K562 (cell line): ENCODE results near the gene DGCR2. TPM values are rescaled to one million over a fixed set of nuclear protein-coding genes. Genes with fewer than 3 reads are reported as not detected.

Experiments
- ADNP ChIP-seq: fragments of 200-800 bp; sonication (Bioruptor generic); IDR thresholded peaks from 2 replicates; pipeline ENCODE4 v1.6.1; 2016; ENCODE audit warnings: missing genetic modification characterization, missing compliant biosample characterization
- FOS ChIP-seq: IDR thresholded peaks from 3 replicates; pipeline ENCODE4 v1.6.1; 2011; ENCODE audit not compliant: insufficient read length; ENCODE audit errors: extremely low read depth
- POLR3G ChIP-seq: IDR thresholded peaks from 2 replicates; pipeline ENCODE4 v1.6.1; 2011; ENCODE audit not compliant: insufficient read length, insufficient replicate concordance; ENCODE audit errors: extremely low read depth
- TAF7 ChIP-seq: fragments of 450-650 bp; IDR thresholded peaks from 2 replicates; pipeline ENCODE4 v1.6.1; 2016; ENCODE audit warnings: missing genetic modification characterization, missing compliant biosample characterization
- XRCC5 ChIP-seq: fragments of 200-400 bp; formaldehyde crosslinking; IDR thresholded peaks from 2 replicates; pipeline ENCODE4 v1.6.1; 2017; ENCODE audit warnings: low read depth, mild to moderate bottlenecking, low read length
- ZNF518B ChIP-seq: fragments of 250-450 bp; sonication (Bioruptor Pico); IDR thresholded peaks from 2 replicates; pipeline ENCODE4 v1.5.0; 2021; ENCODE audit warnings: mild to moderate bottlenecking, moderate library complexity
- ZNF830 ChIP-seq: fragments of 250-450 bp; sonication (Bioruptor Pico); IDR thresholded peaks from 2 replicates; pipeline ENCODE4 v1.5.0; 2021; ENCODE audit warnings: mild to moderate bottlenecking
- polyA plus RNA-seq, 8 experiments: library from polyadenylated mRNA; depleted of rRNA in 4 of 8; stranded (reverse) in 5 of 8; unstranded in 3 of 8; fragments of >200 nt; fragmentation: Nextera tagmentation in 2 of 8; fragmentation: Illumina TruSeq in 1 of 8; extraction: Ambion mirVana in 2 of 8; extraction: Trizol in 1 of 8; gene quantifications; 2 replicates each; pipeline versions ENCODE4 v1.2.1 to v1.2.3, GENCODE V29; 2011 to 2014; ENCODE audit warnings: inconsistent platforms in 1 of 8, missing spikeins in 1 of 8
- total RNA-seq, 7 experiments: library from RNA; depleted of rRNA in 6 of 7; stranded (reverse); fragments of >200 nt in 6 of 7; fragmentation: Illumina TruSeq in 2 of 7; extraction: Trizol in 2 of 7; gene quantifications; 2 replicates each; pipeline versions ENCODE4 v1.2.1 to v1.2.3, GENCODE V29; 2011 to 2021; ENCODE audit warnings: low replicate concordance in 1 of 7
- TF ChIP-seq, protein P1 (sequence below): fragments of 450-650 bp; formaldehyde crosslinking; conservative IDR thresholded peaks from 2 replicates; pipeline ENCODE4 v1.4.0; 2022; ENCODE audit warnings: mild to moderate bottlenecking, missing genetic modification characterization
- TF ChIP-seq, protein P2 (sequence below): fragments of 250-450 bp; sonication (Bioruptor Pico); IDR thresholded peaks from 2 replicates; pipeline ENCODE4 v1.4.0; 2020

Gene DGCR2
- total and polyA plus RNA-seq, 9 of the 15 experiments (the other 6 are each of a cell fraction or from before 2014, with no cell fraction given): 0.69 to 101 (median 56.4) TPM

- TF ChIP-seq, protein P1, sequence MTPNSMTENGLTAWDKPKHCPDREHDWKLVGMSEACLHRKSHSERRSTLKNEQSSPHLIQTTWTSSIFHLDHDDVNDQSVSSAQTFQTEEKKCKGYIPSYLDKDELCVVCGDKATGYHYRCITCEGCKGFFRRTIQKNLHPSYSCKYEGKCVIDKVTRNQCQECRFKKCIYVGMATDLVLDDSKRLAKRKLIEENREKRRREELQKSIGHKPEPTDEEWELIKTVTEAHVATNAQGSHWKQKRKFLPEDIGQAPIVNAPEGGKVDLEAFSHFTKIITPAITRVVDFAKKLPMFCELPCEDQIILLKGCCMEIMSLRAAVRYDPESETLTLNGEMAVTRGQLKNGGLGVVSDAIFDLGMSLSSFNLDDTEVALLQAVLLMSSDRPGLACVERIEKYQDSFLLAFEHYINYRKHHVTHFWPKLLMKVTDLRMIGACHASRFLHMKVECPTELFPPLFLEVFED: 0 out of 2 replicates have a peak, but pooled peaks have one; percentile 41
- TF ChIP-seq, protein P2, sequence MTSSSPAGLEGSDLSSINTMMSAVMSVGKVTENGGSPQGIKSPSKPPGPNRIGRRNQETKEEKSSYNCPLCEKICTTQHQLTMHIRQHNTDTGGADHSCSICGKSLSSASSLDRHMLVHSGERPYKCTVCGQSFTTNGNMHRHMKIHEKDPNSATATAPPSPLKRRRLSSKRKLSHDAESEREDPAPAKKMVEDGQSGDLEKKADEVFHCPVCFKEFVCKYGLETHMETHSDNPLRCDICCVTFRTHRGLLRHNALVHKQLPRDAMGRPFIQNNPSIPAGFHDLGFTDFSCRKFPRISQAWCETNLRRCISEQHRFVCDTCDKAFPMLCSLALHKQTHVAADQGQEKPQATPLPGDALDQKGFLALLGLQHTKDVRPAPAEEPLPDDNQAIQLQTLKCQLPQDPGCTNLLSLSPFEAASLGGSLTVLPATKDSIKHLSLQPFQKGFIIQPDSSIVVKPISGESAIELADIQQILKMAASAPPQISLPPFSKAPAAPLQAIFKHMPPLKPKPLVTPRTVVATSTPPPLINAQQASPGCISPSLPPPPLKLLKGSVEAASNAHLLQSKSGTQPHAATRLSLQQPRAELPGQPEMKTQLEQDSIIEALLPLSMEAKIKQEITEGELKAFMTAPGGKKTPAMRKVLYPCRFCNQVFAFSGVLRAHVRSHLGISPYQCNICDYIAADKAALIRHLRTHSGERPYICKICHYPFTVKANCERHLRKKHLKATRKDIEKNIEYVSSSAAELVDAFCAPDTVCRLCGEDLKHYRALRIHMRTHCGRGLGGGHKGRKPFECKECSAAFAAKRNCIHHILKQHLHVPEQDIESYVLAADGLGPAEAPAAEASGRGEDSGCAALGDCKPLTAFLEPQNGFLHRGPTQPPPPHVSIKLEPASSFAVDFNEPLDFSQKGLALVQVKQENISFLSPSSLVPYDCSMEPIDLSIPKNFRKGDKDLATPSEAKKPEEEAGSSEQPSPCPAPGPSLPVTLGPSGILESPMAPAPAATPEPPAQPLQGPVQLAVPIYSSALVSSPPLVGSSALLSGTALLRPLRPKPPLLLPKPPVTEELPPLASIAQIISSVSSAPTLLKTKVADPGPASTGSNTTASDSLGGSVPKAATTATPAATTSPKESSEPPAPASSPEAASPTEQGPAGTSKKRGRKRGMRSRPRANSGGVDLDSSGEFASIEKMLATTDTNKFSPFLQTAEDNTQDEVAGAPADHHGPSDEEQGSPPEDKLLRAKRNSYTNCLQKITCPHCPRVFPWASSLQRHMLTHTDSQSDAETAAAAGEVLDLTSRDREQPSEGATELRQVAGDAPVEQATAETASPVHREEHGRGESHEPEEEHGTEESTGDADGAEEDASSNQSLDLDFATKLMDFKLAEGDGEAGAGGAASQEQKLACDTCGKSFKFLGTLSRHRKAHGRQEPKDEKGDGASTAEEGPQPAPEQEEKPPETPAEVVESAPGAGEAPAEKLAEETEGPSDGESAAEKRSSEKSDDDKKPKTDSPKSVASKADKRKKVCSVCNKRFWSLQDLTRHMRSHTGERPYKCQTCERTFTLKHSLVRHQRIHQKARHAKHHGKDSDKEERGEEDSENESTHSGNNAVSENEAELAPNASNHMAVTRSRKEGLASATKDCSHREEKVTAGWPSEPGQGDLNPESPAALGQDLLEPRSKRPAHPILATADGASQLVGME (CRISPR knock-in tag): no peak
- TF ChIP-seq ZNF518B (CRISPR knock-in tag) (no peak), POLR3G (no peak), TAF7 (tag) (no peak), XRCC5 (no peak), ADNP (no peak), FOS (no peak), ZNF830 (no peak)
Measured at GRCh38 chr22:19086417-19086816, 35.8 kb downstream of the DGCR2 start (continued).
